H9 (cell line): Measurements from ENCODE around the gene DCTN3. TPM values are rescaled to one million over a fixed set of nuclear protein-coding genes. Genes with fewer than 3 reads are reported as not detected.

Experiments
- DNase-seq: peaks from one replicate; pipeline ENCODE4 v3.0.0-alpha.2; 2017
- H2AFZ ChIP-seq: one replicate; pipeline ENCODE4 v1.6.1; 2013; ENCODE audit warnings: mild to moderate bottlenecking, low read length, control low read depth, moderate library complexity
- H2AK5ac ChIP-seq: 2 replicates; pipeline ENCODE4 v1.6.1; 2013; ENCODE audit warnings: low read length, control low read depth, mixed read lengths; ENCODE audit not compliant: insufficient read length
- H2BK120ac ChIP-seq: one replicate; pipeline ENCODE4 v1.6.1; 2013; ENCODE audit warnings: low read depth, mild to moderate bottlenecking, low read length, control low read depth, inconsistent platforms; ENCODE audit not compliant: poor library complexity, severe bottlenecking
- H2BK12ac ChIP-seq: 2 replicates; pipeline ENCODE4 v1.6.1; 2013; ENCODE audit warnings: low read length, control low read depth, mixed read lengths, low read depth; ENCODE audit not compliant: insufficient read length
- H2BK15ac ChIP-seq: 2 replicates; pipeline ENCODE4 v1.6.1; 2013; ENCODE audit warnings: low read depth, low read length, control low read depth
- H2BK20ac ChIP-seq: one replicate; pipeline ENCODE4 v1.6.1; 2013; ENCODE audit warnings: low read depth, mild to moderate bottlenecking, low read length, control low read depth, inconsistent platforms; ENCODE audit not compliant: poor library complexity, severe bottlenecking
- H2BK5ac ChIP-seq: 2 replicates; pipeline ENCODE4 v1.6.1; 2013; ENCODE audit warnings: low read length, control low read depth, mixed read lengths; ENCODE audit not compliant: insufficient read length
- H3K14ac ChIP-seq: 2 replicates; pipeline ENCODE4 v1.6.1; 2013; ENCODE audit warnings: low read length, control low read depth; ENCODE audit not compliant: insufficient read depth
- H3K18ac ChIP-seq: 2 replicates; pipeline ENCODE4 v1.6.1; 2013; ENCODE audit warnings: low read depth, mild to moderate bottlenecking, mixed read lengths, low read length, control low read depth; ENCODE audit not compliant: insufficient read length
- H3K23ac ChIP-seq: 2 replicates; pipeline ENCODE4 v1.6.1; 2013; ENCODE audit warnings: low read length, control low read depth, mixed read lengths, low read depth; ENCODE audit not compliant: insufficient read length
- H3K23me2 ChIP-seq: 2 replicates; pipeline ENCODE4 v1.6.1; 2013; ENCODE audit warnings: low read depth, mild to moderate bottlenecking, mixed read lengths, low read length, control low read depth; ENCODE audit not compliant: insufficient read length, poor library complexity, severe bottlenecking
- H3K27ac ChIP-seq: 2 replicates; pipeline ENCODE4 v1.5.1; 2013; ENCODE audit warnings: low read length, control low read depth, mixed read lengths, low read depth; ENCODE audit not compliant: insufficient read length
- H3K27me3 ChIP-seq: 2 replicates; pipeline ENCODE4 v1.6.1; 2013; ENCODE audit warnings: low read length, control low read depth, inconsistent platforms; ENCODE audit not compliant: insufficient read depth
- H3K4ac ChIP-seq: 2 replicates; pipeline ENCODE4 v1.6.1; 2013; ENCODE audit warnings: low read depth, mild to moderate bottlenecking, control low read depth, inconsistent platforms, low read length, moderate library complexity
- H3K4me1 ChIP-seq: 2 replicates; pipeline ENCODE4 v1.6.1; 2013; ENCODE audit warnings: low read length, control low read depth, inconsistent platforms; ENCODE audit not compliant: insufficient read depth
- H3K4me2 ChIP-seq: 2 replicates; pipeline ENCODE4 v1.6.1; 2013; ENCODE audit warnings: low read length, control low read depth, mixed read lengths; ENCODE audit not compliant: insufficient read length, insufficient read depth
- H3K56ac ChIP-seq: 2 replicates; pipeline ENCODE4 v1.6.1; 2013; ENCODE audit warnings: low read depth, mild to moderate bottlenecking, mixed read lengths, low read length, control low read depth; ENCODE audit not compliant: insufficient read length
- H3K79me1 ChIP-seq: 2 replicates; pipeline ENCODE4 v1.6.1; 2013; ENCODE audit warnings: low read depth, mild to moderate bottlenecking, moderate library complexity, low read length, control low read depth, inconsistent platforms; ENCODE audit not compliant: insufficient read depth, poor library complexity, severe bottlenecking
- H3K79me2 ChIP-seq: 2 replicates; pipeline ENCODE4 v1.6.1; 2013; ENCODE audit warnings: low read length, control low read depth, inconsistent platforms; ENCODE audit not compliant: insufficient read depth
- H3K9ac ChIP-seq: 2 replicates; pipeline ENCODE4 v1.6.1; 2013; ENCODE audit warnings: low read length, control low read depth, mixed read lengths; ENCODE audit not compliant: insufficient read length; ENCODE audit errors: extremely low read depth
- H3K9me3 ChIP-seq: one replicate; pipeline ENCODE4 v1.6.1; 2013; ENCODE audit warnings: low read depth, low read length, inconsistent platforms; ENCODE audit not compliant: control insufficient read depth
- H3T11ph ChIP-seq: one replicate; pipeline ENCODE4 v1.6.1; 2013; ENCODE audit warnings: mild to moderate bottlenecking, low read length, control low read depth, inconsistent platforms
- H4K20me1 ChIP-seq: one replicate; pipeline ENCODE4 v1.6.1; 2013; ENCODE audit not compliant: control insufficient read depth, insufficient read length, insufficient read depth
- H4K5ac ChIP-seq: 2 replicates; pipeline ENCODE4 v1.6.1; 2013; ENCODE audit warnings: low read depth, mild to moderate bottlenecking, mixed read lengths, low read length, control low read depth; ENCODE audit not compliant: insufficient read length
- H4K8ac ChIP-seq: replicated peaks from 2 replicates; pipeline ENCODE4 v1.6.1; 2013; ENCODE audit warnings: low read length, control low read depth, mixed read lengths, low read depth; ENCODE audit not compliant: insufficient read length
- H4K91ac ChIP-seq: 2 replicates; pipeline ENCODE4 v1.6.1; 2013; ENCODE audit warnings: low read depth, mild to moderate bottlenecking, moderate library complexity, mixed read lengths, low read length, control low read depth; ENCODE audit not compliant: insufficient read length
- H3K27ac Mint-ChIP-seq, 3 experiments: 2 replicates in 2 of 3; 3 replicates in 1 of 3; pipeline ENCODE4 v1.8.0; 2020 to 2021; ENCODE audit warnings: mixed read lengths in 3 of 3, mild to moderate bottlenecking in 1 of 3, moderate library complexity in 1 of 3
- H3K27me3 Mint-ChIP-seq: 2 replicates; pipeline ENCODE4 v1.8.0; 2021; ENCODE audit warnings: low read depth, mild to moderate bottlenecking, moderate library complexity, mixed read lengths
- H3K36me3 Mint-ChIP-seq, 3 experiments: 2 replicates in 2 of 3; 3 replicates in 1 of 3; pipeline ENCODE4 v1.8.0; 2020 to 2021; ENCODE audit warnings: low read depth in 3 of 3, mixed read lengths in 3 of 3; ENCODE audit not compliant: insufficient read depth in 1 of 3
- H3K4me1 Mint-ChIP-seq, 2 experiments: 2 replicates each; pipeline ENCODE4 v1.8.0; 2020; ENCODE audit warnings: mixed read lengths in 2 of 2
- H3K4me3 Mint-ChIP-seq, 2 experiments: 2 replicates in 1 of 2; 3 replicates in 1 of 2; pipeline ENCODE4 v1.8.0; 2020 to 2021; ENCODE audit warnings: mild to moderate bottlenecking in 2 of 2, mixed read lengths in 2 of 2, moderate library complexity in 1 of 2
- H3K9me3 Mint-ChIP-seq, 2 experiments: 2 replicates in 1 of 2; 3 replicates in 1 of 2; pipeline ENCODE4 v1.8.0; 2020; ENCODE audit warnings: mild to moderate bottlenecking in 2 of 2, mixed read lengths in 2 of 2, moderate library complexity in 1 of 2
- CTCF ChIP-seq: fragments of 200-600 bp; sonication (generic); conservative IDR thresholded peaks from 3 replicates; pipeline ENCODE4 v1.8.0; 2021; ENCODE audit warnings: antibody characterized with exemption, mild to moderate bottlenecking
- WGBS: extraction: QIAGEN DNeasy Blood & Tissue Kit; methylation state at CpG from one replicate; pipeline ENCODE4 v1.1.7; 2013; ENCODE audit warnings: missing lambda C conversion rate, low lambda C conversion rate, mixed read lengths; ENCODE audit not compliant: insufficient read length; ENCODE audit errors: extremely low coverage; 5-methylcytosine and 5-hydroxymethylcytosine counted together
- total RNA-seq: library from RNA; stranded (reverse); gene quantifications from 2 replicates; pipeline ENCODE4 v1.2.1, GENCODE V29; 2021

Gene DCTN3
- total RNA-seq, 1 experiment from 2014 or later: 40.0 TPM

GRCh38 chr9:34573599-34574325 lies 46.5 kb downstream of the DCTN3 start:
- no peak overlapping the region for H3K4me3 Mint-ChIP-seq
- H3K27me3 ChIP-seq: peaks cover 8% of the 10 kb centered on the region
- no peak for DNase-seq
- H3K4ac ChIP-seq: no peak overlapping the region
- no peak overlapping the region for H3K56ac ChIP-seq
- no peak overlapping the region for H3K4me2 ChIP-seq
- no peak overlapping the region for H2AFZ ChIP-seq
- no peak overlapping the region for H2AK5ac ChIP-seq
- H3K9ac ChIP-seq: no peak overlapping the region
- H3K9me3 Mint-ChIP-seq: no peaks in the 10 kb centered on the region; a peak in 1 of 5 replicates
- H2BK120ac ChIP-seq: no peak overlapping the region
- H4K91ac ChIP-seq: no peak overlapping the region
- no peaks in the 10 kb centered on the region for H3K9me3 ChIP-seq
- no peak overlapping the region for H3K23ac ChIP-seq
- H2BK20ac ChIP-seq: no peak overlapping the region
- no peaks in the 10 kb centered on the region for H3K36me3 Mint-ChIP-seq
- H2BK15ac ChIP-seq: no peak overlapping the region
- no peaks in the 10 kb centered on the region for H3K79me2 ChIP-seq
- no peaks in the 10 kb centered on the region for H3K79me1 ChIP-seq
- H3T11ph ChIP-seq: no peak overlapping the region
- H3K27ac ChIP-seq: no peak overlapping the region
- no peak overlapping the region for H2BK12ac ChIP-seq
- H3K18ac ChIP-seq: no peak overlapping the region
- no peak overlapping the region for H4K5ac ChIP-seq
- TF ChIP-seq CTCF: no peak
- H3K27ac Mint-ChIP-seq: no peak overlapping the region
- peaks cover 46% of the 10 kb centered on the region for H3K27me3 Mint-ChIP-seq
- H3K4me1 ChIP-seq: peaks cover 10% of the 10 kb centered on the region
- WGBS: no CpG with 5 or more reads among the region's 17 CpGs
- H2BK5ac ChIP-seq: no peak overlapping the region
- H3K23me2 ChIP-seq: peaks cover under 1% of the 10 kb centered on the region
- peaks cover 4% of the 10 kb centered on the region for H4K20me1 ChIP-seq
- peaks cover 41 to 56% of the 10 kb centered on the region in 2 experiments for H3K4me1 Mint-ChIP-seq
- no peak overlapping the region for H3K14ac ChIP-seq
- no peak overlapping the region for H4K8ac ChIP-seq
